Ovary (tissue), 10 donors: Measurements from ENCODE around the gene EFHC2. TPM values are rescaled to one million over a fixed set of nuclear protein-coding genes. Genes with fewer than 3 reads are reported as not detected.

Source experiments
- DNase-seq, 5 donors: peaks; one replicate each; pipeline ENCODE4 v3.0.0-alpha.2; 2019 to 2020
- H3K27ac ChIP-seq, 2 donors: fragments of 200-600 bp; one replicate each; pipeline versions ENCODE4 v1.5.1 to v1.8.0; 2019 to 2022
- H3K27me3 ChIP-seq: fragments of 200-600 bp; one replicate; pipeline ENCODE4 v1.8.0; 2022
- H3K36me3 ChIP-seq: fragments of 200-600 bp; sonication (generic); one replicate; pipeline ENCODE4 v1.5.1; 2019
- H3K4me1 ChIP-seq: one replicate; pipeline ENCODE4 v1.8.1; 2013; ENCODE audit warnings: mild to moderate bottlenecking, moderate library complexity; ENCODE audit not compliant: insufficient read depth
- H3K4me3 ChIP-seq: fragments of 200-600 bp; sonication (generic); one replicate; pipeline ENCODE4 v1.5.1; 2017
- H3K9me3 ChIP-seq, 2 donors: fragments of 200-600 bp in 1 of 2; sonication (generic) in 1 of 2; one replicate each; pipeline versions ENCODE4 v1.5.1 to v1.8.1; 2013 to 2019; ENCODE audit warnings: mild to moderate bottlenecking in 1 of 2, moderate library complexity in 1 of 2
- EP300 ChIP-seq: sonication (generic); formaldehyde crosslinking; IDR thresholded peaks from one replicate; pipeline ENCODE4 v1.6.1; 2017; ENCODE audit warnings: antibody characterized with exemption
- POLR2A ChIP-seq: fragments of 450-650 bp; IDR thresholded peaks from one replicate; pipeline ENCODE4 v1.6.1; 2017; ENCODE audit warnings: antibody characterized with exemption, mild to moderate bottlenecking, moderate library complexity
- WGBS, 3 donors: extraction: QIAGEN DNeasy Blood & Tissue Kit in 1 of 3; methylation state at CpG; one replicate each; pipeline versions ENCODE4 v1.1.5 to v1.1.7; 2013 to 2017; 5-methylcytosine and 5-hydroxymethylcytosine counted together
- intact Hi-C, 4 donors: fragments of 100-400 bp; cut with DNase I; formaldehyde crosslinking; loops; one replicate each; pipeline versions ENCODE4 v1.11.0 to v1.15.1; 2022 to 2023
- long read RNA-seq, 3 donors: library from polyadenylated mRNA in 2 of 3; unstranded in 2 of 3; transcript quantifications; one replicate each; pipeline ENCODE4 v2.0.0 and lab custom pipeline, GENCODE V29; 2021 to 2026
- polyA plus RNA-seq, 2 donors: library from polyadenylated mRNA; stranded (reverse); fragments of 200-250 nt in 1 of 2; fragments of 350-450 nt in 1 of 2; fragmentation: Illumina TruSeq in 1 of 2; extraction: RNeasy Lipid Tissue Mini Kit (QIAGEN cat#74804) in 1 of 2; gene quantifications; one replicate each; pipeline ENCODE4 v1.2.3, GENCODE V29; 2013 to 2014
- total RNA-seq, 7 donors: library from RNA; depleted of rRNA in 2 of 7; stranded (reverse); fragments of >200 nt in 2 of 7; fragmentation: NEBNext Ultra II Directional in 3 of 7; extraction: Animal tissue kit (Norgen Biotek cat#: 25700) in 3 of 7; gene quantifications; one replicate each; pipeline versions ENCODE4 v1.1.0 to v1.2.4, GENCODE V29; 2016 to 2023
- TF ChIP-seq, protein P1 (sequence below), 3 donors: fragments of 450-650 bp in 2 of 3; fragments of 200-600 bp in 1 of 3; IDR thresholded peaks; one replicate each; pipeline versions ENCODE4 v1.5.1 to v1.8.0; 2016 to 2022; ENCODE audit warnings: antibody characterized with exemption in 3 of 3, mild to moderate bottlenecking in 1 of 3
- donor health status: DM: no; HTN: no; CAD: no; lungs with moderate emphysema.
- donor health status: DM: no; HTN: no; CAD: no.
- donor health status: Bipolar disorder and iron deficiency.
- donor health status: DM: yes; HTN: yes; CAD: no.
- donor health status: DM: no; HTN: no; CAD: no.
- donor health status: DM: yes; HTN: yes; CAD: no.

Gene EFHC2, protein sequence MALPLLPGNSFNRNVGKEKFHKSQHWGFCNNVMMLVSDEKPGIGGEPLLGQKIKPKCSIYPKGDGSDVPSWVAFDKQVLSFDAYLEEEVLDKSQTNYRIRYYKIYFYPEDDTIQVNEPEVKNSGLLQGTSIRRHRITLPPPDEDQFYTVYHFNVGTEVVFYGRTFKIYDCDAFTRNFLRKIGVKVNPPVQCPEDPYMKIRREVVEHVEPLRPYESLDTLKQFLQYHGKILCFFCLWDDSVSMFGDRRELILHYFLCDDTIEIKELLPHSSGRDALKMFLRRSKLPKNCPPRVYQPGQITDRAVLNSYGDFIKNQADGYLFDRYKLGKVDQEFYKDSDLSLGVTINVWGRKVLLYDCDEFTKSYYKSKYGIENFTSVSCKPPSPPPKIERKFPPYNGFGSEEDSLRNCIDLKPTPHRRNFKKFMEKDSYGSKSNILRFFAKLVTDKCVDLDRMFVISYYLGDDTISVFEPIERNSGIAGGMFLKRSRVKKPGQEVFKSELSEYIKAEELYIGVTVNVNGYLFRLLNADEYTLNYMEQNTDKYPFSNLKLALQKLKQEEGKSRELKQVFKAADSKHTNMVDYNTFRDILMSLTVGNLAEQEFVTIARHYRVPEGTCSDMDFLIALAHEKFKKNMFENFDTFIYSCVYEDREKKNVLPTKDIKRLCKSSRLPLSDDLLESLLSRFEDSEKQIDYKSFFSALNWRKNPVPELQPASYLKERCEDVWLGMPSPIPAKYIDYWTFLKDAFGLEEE
- 10 to 100 TPM in 1 of 7 donors, 1 to 10 TPM in 6; 1.8 to 16.1 (median 2.4) TPM for total RNA-seq
- polyA plus RNA-seq: 1 to 10 TPM; 2.3 to 3.1 TPM
- long read RNA-seq, donor 1, transcript EFHC2-202 (15 exons, 2,464 nt): major isoform, 7 of 12 reads
- long read RNA-seq, donor 1, partial matches to known transcripts: 4 of 12 reads
- long read RNA-seq, donor 1, other reads (novel, unspliced or antisense): 1 of 12 reads
- long read RNA-seq, donor 2, partial matches to known transcripts: 0 of 2 reads
- long read RNA-seq, donor 2, other reads (novel, unspliced or antisense): 0 of 2 reads
- long read RNA-seq, donor 3, partial matches to known transcripts: 0 of 3 reads
- long read RNA-seq, donor 3, other reads (novel, unspliced or antisense): 0 of 3 reads

DNA sequence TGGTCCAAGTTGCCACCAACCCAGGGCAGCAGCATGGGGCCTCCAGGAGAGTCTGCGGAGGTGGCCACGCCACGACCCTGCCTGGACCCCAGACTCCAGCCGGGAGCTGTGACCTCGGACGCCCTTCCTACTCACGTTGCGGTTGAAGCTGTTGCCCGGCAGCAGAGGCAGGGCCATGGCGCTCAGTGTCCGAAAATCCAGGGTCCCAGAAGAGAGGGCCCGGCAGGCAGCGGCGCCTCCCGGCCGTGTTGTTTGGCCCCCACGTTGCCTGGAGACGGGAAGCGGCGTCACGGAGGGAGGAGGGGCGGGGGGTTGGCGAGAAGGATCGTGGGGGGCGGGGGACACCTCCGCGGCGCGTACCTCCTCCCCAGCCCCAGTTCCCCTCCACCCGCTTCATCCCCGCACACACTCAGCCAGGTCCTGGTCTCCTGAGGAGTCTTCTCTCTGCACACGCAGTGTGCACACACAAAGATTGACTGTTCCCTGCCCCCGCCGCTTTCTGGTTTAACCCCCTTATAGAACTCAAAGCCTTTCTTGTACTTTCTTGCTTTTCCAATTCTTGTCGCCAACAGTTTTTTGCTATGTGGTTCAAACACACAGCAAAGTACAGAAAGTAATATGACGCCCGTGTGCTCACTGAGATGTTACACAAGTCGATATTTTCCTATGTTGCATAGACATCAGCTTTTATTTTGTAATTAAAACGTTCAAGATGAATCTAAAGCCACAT is at the start of gene EFHC2:
EFHC2 (minus strand) TSS at position 261 of the 730 bp plus-strand sequence; CDS start at position 177, 84 bp downstream.
- Histone ChIP-seq H3K36me3 (no peaks in the 10 kb centered on the region), H3K9me3 (no peaks in the 10 kb centered on the region), H3K4me3 (peak within 1 kb of the TSS; percentile 45), H3K27me3 (no peaks in the 10 kb centered on the region), H3K4me1 (no peaks in the 10 kb centered on the region), H3K27ac (peak within 1 kb of the TSS in 1 of 2 donors; percentile 17)
- intact Hi-C loops: no loop called here
- DNase-seq: peak; percentile 57 to 75 (median 63)
- WGBS, 3 donors: 3 to 14% (median 9%) methylated on average over 19 to 39 of the region's 39 CpGs
- TF ChIP-seq, protein P1, sequence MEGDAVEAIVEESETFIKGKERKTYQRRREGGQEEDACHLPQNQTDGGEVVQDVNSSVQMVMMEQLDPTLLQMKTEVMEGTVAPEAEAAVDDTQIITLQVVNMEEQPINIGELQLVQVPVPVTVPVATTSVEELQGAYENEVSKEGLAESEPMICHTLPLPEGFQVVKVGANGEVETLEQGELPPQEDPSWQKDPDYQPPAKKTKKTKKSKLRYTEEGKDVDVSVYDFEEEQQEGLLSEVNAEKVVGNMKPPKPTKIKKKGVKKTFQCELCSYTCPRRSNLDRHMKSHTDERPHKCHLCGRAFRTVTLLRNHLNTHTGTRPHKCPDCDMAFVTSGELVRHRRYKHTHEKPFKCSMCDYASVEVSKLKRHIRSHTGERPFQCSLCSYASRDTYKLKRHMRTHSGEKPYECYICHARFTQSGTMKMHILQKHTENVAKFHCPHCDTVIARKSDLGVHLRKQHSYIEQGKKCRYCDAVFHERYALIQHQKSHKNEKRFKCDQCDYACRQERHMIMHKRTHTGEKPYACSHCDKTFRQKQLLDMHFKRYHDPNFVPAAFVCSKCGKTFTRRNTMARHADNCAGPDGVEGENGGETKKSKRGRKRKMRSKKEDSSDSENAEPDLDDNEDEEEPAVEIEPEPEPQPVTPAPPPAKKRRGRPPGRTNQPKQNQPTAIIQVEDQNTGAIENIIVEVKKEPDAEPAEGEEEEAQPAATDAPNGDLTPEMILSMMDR (IDR thresholded peaks at IDR 0.05): no peak
- TF ChIP-seq EP300 (no peak), POLR2A (no peak)

DNA sequence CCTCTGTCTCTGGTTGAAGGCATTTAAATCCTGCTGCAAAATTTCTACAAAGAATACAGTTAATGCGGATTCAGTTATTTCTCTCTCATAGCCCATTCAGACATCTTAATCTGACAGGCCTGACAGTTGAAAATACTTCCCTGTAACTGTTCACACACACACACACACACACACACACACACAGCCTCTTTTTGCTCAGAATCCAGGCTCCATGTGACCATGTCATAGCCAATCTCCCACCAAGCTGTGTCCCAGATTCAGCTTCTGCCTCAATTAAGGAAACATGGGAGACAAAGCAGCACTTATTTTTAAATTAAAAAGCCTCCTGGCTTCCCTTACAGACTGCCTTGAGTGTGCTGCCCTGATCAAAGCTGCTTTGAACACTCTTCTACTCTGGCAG is 49.3 kb upstream of the EFHC2 start:
- Histone ChIP-seq H3K27ac (no peak overlapping the region), H3K27me3 (no peaks in the 10 kb centered on the region), H3K4me3 (no peak overlapping the region), H3K9me3 (no peaks in the 10 kb centered on the region), H3K36me3 (no peaks in the 10 kb centered on the region), H3K4me1 (no peaks in the 10 kb centered on the region)
- TF ChIP-seq POLR2A: no peak
- TF ChIP-seq EP300: no peak
- TF ChIP-seq, protein P1 (IDR thresholded peaks at IDR 0.05): no peak
- intact Hi-C loops: no loop called here
- DNase-seq: no peak
- WGBS, 3 donors: 57 to 61% (median 60%) methylated on average over 1 of the region's 1 CpG

DNA sequence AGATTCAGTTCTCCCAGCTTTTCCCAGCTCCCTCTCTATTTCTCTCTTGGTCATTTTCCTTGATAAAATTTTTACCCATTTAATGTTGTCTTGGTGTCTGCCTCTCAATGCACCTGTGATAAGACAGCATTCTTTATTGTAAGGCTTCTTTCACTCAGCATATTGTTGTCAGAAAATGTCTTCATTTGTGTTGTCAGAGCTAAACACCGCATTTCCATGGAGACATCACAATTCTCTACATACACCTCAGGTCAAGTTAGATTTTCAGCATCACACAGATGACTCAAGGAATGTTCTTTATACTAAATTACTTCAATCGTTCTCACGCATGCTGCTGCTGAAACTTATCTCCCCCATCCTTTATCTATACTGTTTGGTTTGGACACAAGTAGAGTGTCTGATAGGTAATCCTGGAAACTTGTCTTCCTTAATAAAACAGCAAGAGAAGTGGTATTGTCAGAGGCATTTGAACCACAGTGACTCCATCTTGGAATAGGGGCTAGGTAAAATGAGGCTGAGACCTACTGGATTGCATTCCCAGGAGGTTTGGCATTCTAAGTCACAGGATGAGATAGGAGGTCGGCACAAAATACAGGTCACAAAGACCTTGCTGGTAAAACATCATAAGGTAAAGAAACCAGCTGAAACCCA is 41.3 kb upstream of the EFHC2 start:
- no peak overlapping the region for H3K27ac ChIP-seq
- TF ChIP-seq POLR2A (no peak), EP300 (no peak)
- TF ChIP-seq, protein P1 (IDR thresholded peaks at IDR 0.05): no peak
- H3K27me3 ChIP-seq: no peaks in the 10 kb centered on the region
- H3K4me3 ChIP-seq: no peak overlapping the region
- 65 to 80% (median 70%) methylated on average over 4 of the region's 4 CpGs for WGBS, 3 donors
- DNase-seq: no peak
- no peaks in the 10 kb centered on the region for H3K9me3 ChIP-seq
- intact Hi-C loops: no loop called here
- H3K36me3 ChIP-seq: no peaks in the 10 kb centered on the region
- H3K4me1 ChIP-seq: no peaks in the 10 kb centered on the region
